ENCODE results near the gene TLR6.
"Not testable (repeated sequence)": the region's sequence is repeated elsewhere in the genome, so short reads cannot be mapped to it uniquely, and the experiment has no call there.

The TLR6 gene

GRCh38 chr4:38782452-38783108 is 74.0 kb downstream of the TLR6 start, which contains the start of gene TLR10:
Gene TLR10 (minus strand): TSS chr4:38782990. CDS start chr4:38775590, 7,400 bp downstream.
- DNase-seq: no peak

GRCh38 chr4:38781854-38782261 is 74.8 kb downstream of the TLR6 start:
- DNase-seq: no peak

- DNase-seq: no peak
Observed at GRCh38 chr4:38780833-38781484, 75.7 kb downstream of the TLR6 start.

- no peak for DNase-seq
Observed at GRCh38 chr4:38779790-38780189, 76.8 kb downstream of the TLR6 start.

GRCh38 chr4:38777925-38778324 is 78.7 kb downstream of the TLR6 start:
- DNase-seq: not testable (repeated sequence)

GRCh38 chr4:38775326-38775725 is 81.3 kb downstream of the TLR6 start:
- no peak for DNase-seq

GRCh38 chr4:38774181-38774955 is 82.2 kb downstream of the TLR6 start:
- no peak for DNase-seq

Data from stimulated activated CD4-positive, alpha-beta T cell treated with anti-CD3 and anti-CD28 coated beads, Interleukin-4, amount 100 ng/mL, for 4 hours (primary cell).